Upper lobe of right lung (tissue), 1 donor: ENCODE data around the gene FUBP3. TPM values are rescaled to one million over a fixed set of nuclear protein-coding genes. Genes with fewer than 3 reads are reported as not detected.
A peak's percentile ranks its signal among the peaks of the same experiment; 100 is the strongest.

Source experiments
- ATAC-seq: fragments of 200-7000 bp; cut with Tn5 transposase; one replicate; pipeline ENCODE4 v1.9.1; 2020; ENCODE audit warnings: mild to moderate bottlenecking, moderate library complexity
- DNase-seq: peaks from one replicate; pipeline ENCODE4 v3.0.0-alpha.2; 2020
- H3K27ac ChIP-seq: fragments of 200-600 bp; one replicate; pipeline ENCODE4 v1.8.0; 2022
- H3K27me3 ChIP-seq: fragments of 200-600 bp; one replicate; pipeline ENCODE4 v1.8.0; 2022; ENCODE audit warnings: mild to moderate bottlenecking
- H3K36me3 ChIP-seq: fragments of 200-600 bp; one replicate; pipeline ENCODE4 v1.8.0; 2022
- H3K4me1 ChIP-seq: fragments of 200-600 bp; one replicate; pipeline ENCODE4 v1.8.0; 2022
- H3K4me3 ChIP-seq: fragments of 200-600 bp; one replicate; pipeline ENCODE4 v1.8.0; 2022; ENCODE audit warnings: mild to moderate bottlenecking
- H3K9me3 ChIP-seq: fragments of 200-600 bp; one replicate; pipeline ENCODE4 v1.8.0; 2022
- CTCF ChIP-seq: fragments of 200-600 bp; IDR thresholded peaks from one replicate; pipeline ENCODE4 v1.8.0; 2022; ENCODE audit warnings: antibody characterized with exemption
- intact Hi-C: fragments of 100-400 bp; cut with DNase I; formaldehyde crosslinking; loops from one replicate; pipeline ENCODE4 v1.11.0; 2022
- total RNA-seq: library from RNA; stranded (reverse); fragmentation: NEBNext Ultra II Directional; extraction: Animal tissue kit (Norgen Biotek cat#: 25700); gene quantifications from one replicate; pipeline ENCODE4 v1.2.1, GENCODE V29; 2021
- donor health status: DM: no; HTN: yes; CAD: no; lungs with severe emphysema.

The FUBP3 gene
- total RNA-seq, 1 donor from 2014 or later, result 39.7 TPM

- Histone ChIP-seq H3K27ac (no peak overlapping the region), H3K27me3 (no peaks in the 10 kb centered on the region), H3K4me1 (no peaks in the 10 kb centered on the region), H3K36me3 (peaks cover 99% of the 10 kb centered on the region), H3K4me3 (no peak overlapping the region), H3K9me3 (no peaks in the 10 kb centered on the region)
- no peak for TF ChIP-seq CTCF
- ATAC-seq, result no peak
- intact Hi-C loops, result no loop called here
- DNase-seq, result peak; percentile 37
These were observed 50.7 kb downstream of the FUBP3 start for GRCh38 chr9:130630071-130630450.

GRCh38 chr9:130630506-130631330, 51.3 kb downstream of the FUBP3 start:
- Histone ChIP-seq H3K4me3 (no peak overlapping the region), H3K4me1 (no peaks in the 10 kb centered on the region), H3K27ac (no peak overlapping the region), H3K27me3 (no peaks in the 10 kb centered on the region), H3K36me3 (peaks cover 99% of the 10 kb centered on the region), H3K9me3 (no peaks in the 10 kb centered on the region)
- peak; percentile 34 for DNase-seq
- intact Hi-C loops, result no loop called here
- no peak for ATAC-seq
- TF ChIP-seq CTCF, result no peak

- Histone ChIP-seq H3K27me3 (no peaks in the 10 kb centered on the region), H3K36me3 (peaks cover 99% of the 10 kb centered on the region), H3K4me1 (no peaks in the 10 kb centered on the region), H3K9me3 (no peaks in the 10 kb centered on the region), H3K27ac (no peak overlapping the region), H3K4me3 (no peak overlapping the region)
- DNase-seq (no peak), ATAC-seq (no peak)
- no peak for TF ChIP-seq CTCF
- intact Hi-C loops, result no loop called here
These were observed 52.1 kb downstream of the FUBP3 start for GRCh38 chr9:130631331-130632080.

- DNase-seq (peak; percentile 26), ATAC-seq (no peak)
- intact Hi-C loops, result no loop called here
- Histone ChIP-seq H3K27ac (no peak overlapping the region), H3K36me3 (peaks cover 99% of the 10 kb centered on the region), H3K9me3 (no peaks in the 10 kb centered on the region), H3K4me1 (no peaks in the 10 kb centered on the region), H3K27me3 (no peaks in the 10 kb centered on the region), H3K4me3 (no peak overlapping the region)
- no peak for TF ChIP-seq CTCF
These were observed 52.8 kb downstream of the FUBP3 start for GRCh38 chr9:130632081-130632710.

GRCh38 chr9:130632841-130633240, 53.5 kb downstream of the FUBP3 start:
- intact Hi-C loops, result no loop called here
- H3K36me3 ChIP-seq, result peaks cover 97% of the 10 kb centered on the region

More at GRCh38 chr9:130632841-130633240, 53.5 kb downstream of the FUBP3 start:
- DNase-seq (no peak), ATAC-seq (no peak)
- TF ChIP-seq CTCF, result no peak
- H3K27ac ChIP-seq, result no peak overlapping the region
- no peaks in the 10 kb centered on the region for H3K27me3 ChIP-seq
- no peaks in the 10 kb centered on the region for H3K9me3 ChIP-seq
- H3K4me3 ChIP-seq, result no peak overlapping the region
- H3K4me1 ChIP-seq, result no peaks in the 10 kb centered on the region
